LNCAP (cell line): ENCODE results near the gene PRC1.
A peak's percentile ranks its signal among the peaks of the same experiment; 100 is the strongest.

Experiments
- TF ChIP-seq, protein P1 (sequence below): fragments of 450-650 bp; IDR thresholded peaks from 2 replicates; pipeline ENCODE4 v1.5.1; 2017; ENCODE audit warnings: mild to moderate bottlenecking

The PRC1 gene, protein sequence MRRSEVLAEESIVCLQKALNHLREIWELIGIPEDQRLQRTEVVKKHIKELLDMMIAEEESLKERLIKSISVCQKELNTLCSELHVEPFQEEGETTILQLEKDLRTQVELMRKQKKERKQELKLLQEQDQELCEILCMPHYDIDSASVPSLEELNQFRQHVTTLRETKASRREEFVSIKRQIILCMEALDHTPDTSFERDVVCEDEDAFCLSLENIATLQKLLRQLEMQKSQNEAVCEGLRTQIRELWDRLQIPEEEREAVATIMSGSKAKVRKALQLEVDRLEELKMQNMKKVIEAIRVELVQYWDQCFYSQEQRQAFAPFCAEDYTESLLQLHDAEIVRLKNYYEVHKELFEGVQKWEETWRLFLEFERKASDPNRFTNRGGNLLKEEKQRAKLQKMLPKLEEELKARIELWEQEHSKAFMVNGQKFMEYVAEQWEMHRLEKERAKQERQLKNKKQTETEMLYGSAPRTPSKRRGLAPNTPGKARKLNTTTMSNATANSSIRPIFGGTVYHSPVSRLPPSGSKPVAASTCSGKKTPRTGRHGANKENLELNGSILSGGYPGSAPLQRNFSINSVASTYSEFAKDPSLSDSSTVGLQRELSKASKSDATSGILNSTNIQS

DNA sequence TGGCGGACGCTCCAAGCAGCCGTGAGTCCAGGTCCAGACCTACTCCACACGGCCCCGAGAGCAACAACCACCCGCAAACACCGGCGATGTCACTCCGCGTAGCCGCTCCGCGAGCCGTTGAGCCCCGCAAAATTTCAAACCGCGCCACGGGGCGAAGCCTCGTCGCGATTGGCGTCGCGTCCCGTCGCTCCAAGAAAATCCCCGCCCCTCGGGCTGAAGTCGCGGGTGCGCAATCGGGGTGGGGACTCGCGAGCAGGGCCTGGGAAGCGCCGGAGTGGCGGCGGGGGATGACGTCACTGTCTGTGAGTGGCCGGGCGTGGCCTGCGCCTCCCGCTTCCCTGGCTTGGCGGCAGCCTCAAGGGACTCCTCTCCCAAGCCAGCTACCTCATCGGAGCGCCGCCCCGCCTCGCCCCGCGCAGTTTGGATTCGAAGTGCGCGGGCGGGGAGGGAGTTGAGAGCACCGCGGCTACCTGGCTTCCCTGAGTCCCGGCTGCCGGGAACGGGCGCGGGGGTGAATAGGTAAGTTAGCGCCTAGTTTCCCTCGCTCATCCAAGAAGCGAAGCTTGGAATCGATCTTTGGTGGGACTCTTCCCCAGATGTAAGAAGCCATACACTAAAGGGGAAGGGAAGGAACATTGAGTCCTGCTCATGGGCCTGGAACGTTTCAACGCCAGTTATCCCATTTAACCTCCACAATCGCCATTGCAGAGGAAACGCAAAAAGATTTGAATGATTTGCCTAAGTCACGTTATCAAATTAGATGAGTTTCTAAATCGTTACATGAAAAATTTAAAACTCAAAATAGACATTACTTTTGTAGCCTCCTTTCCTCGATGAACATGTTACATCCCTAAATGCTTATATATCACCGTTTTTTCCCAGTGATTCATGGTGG is at the start of gene PRC1:
PRC1 (minus strand) TSS at position 119 of the 895 bp plus-strand sequence; CDS start at position 1, 118 bp downstream.
- TF ChIP-seq, protein P1, sequence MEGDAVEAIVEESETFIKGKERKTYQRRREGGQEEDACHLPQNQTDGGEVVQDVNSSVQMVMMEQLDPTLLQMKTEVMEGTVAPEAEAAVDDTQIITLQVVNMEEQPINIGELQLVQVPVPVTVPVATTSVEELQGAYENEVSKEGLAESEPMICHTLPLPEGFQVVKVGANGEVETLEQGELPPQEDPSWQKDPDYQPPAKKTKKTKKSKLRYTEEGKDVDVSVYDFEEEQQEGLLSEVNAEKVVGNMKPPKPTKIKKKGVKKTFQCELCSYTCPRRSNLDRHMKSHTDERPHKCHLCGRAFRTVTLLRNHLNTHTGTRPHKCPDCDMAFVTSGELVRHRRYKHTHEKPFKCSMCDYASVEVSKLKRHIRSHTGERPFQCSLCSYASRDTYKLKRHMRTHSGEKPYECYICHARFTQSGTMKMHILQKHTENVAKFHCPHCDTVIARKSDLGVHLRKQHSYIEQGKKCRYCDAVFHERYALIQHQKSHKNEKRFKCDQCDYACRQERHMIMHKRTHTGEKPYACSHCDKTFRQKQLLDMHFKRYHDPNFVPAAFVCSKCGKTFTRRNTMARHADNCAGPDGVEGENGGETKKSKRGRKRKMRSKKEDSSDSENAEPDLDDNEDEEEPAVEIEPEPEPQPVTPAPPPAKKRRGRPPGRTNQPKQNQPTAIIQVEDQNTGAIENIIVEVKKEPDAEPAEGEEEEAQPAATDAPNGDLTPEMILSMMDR: no peak

DNA sequence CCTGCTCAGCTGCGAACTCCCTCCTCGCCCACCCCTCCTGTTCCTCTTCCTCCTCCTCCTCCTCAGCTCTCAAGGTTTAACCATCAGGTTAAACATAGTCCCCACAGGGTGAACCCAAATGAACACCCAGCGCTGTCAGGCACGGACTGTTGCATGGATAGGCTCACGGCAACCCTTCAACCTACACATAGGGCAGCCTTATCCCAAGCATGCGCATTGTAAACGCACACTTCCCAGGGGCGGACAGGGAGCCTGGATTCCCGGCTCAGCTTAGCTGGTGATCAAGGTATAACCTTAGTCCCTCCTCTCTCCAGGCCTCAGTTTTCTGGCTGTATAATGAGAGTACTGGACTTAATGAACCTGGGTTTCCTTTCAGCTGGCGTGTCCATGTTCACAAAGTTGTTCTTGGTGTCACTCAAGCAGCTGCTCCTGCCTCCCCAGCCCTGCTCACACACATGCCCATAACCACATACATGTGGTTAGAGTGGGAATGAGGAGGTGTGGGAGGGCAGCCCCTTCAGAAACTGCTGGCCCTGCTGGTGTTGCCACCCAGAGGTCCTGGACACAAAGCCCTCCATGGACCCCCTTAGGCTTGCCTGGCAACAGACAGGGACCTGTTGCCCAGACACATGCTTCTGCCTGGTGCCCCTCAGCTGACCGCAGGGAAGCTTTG is 49.0 kb upstream of the PRC1 start:
- TF ChIP-seq, protein P1: no peak

DNA sequence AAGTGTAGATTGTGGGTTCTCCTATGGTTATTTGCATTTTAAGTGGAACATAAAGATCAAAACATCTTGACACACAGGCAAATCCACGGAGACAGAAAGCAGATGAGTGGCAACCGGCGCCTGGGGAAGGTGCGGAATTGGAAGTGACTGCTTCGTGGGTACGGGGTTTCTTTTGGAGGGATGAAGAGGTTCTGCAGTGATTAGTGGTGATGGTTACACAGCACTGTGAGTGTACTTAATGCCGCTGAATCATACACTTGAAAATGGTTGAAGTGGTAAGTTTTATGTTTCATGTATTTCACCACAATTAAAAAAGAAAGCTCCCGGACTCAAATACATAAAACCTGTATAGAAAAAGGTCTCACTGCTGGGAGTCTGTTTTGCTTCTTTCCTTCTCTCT is 46.5 kb upstream of the PRC1 start:
- TF ChIP-seq, protein P1: no peak

DNA sequence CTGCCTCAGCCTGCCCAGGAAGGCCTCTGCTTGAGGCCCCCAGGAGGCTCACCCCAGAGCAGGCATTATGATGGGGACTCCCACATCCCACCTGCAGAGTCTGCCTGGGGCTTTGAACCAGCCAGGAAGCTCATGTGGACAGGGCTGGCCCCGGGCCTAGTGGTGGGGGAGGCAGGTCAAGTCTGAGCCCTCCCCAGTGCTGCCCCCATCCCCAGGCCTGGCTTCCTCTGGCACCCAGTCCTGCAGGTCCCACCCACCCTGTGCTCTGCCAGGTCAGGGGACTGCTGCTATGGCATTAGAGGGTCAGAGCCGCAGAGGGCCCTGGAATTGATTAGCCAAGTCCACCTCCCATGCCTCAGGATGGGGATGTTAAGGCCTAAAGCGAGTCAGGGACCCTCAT is 45.7 kb upstream of the PRC1 start:
- TF ChIP-seq, protein P1: no peak

DNA sequence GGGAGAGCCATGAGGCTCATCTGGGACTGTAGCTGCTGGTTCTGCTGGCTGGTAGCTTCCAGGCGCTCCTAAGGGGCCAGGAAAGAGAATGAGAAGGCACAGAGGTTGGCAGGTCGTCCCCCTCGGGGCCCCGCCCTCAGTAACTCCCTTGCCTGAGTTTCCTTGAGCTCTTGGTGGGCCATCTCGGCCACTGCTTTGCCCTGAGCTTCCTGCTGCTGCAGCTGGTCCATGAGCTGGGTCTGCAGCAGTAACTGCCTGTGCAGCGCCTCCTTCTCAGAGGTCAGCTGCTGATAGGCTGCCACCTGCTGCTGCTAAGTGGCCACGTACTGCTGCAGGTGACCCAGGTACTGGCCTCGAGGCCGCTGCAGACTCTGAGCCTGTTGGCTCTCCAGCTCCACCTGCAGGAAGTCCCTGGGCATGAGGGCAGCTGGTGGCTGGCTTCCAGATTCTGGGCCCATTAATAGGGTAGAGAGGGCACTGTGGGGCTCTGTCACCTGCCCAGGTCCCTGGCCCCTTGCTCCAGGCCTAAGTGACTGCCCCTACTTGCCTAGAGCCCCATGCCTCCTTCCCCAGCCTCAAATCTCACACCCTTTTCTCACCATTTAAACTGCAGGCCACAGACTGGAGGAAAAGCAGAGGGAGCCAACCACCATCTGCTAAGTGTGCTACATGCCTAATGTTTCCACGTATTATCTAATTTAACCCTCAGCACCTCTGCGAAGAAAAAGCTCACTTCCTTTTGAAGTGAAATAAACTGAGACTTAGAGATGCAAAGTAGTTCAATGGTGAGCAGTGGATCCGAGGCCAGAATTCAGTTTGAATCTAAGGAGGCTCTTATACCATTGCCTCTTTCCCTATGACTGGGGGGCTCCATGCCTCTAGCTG is 38.8 kb upstream of the PRC1 start:
- TF ChIP-seq, protein P1: peak; percentile 89

DNA sequence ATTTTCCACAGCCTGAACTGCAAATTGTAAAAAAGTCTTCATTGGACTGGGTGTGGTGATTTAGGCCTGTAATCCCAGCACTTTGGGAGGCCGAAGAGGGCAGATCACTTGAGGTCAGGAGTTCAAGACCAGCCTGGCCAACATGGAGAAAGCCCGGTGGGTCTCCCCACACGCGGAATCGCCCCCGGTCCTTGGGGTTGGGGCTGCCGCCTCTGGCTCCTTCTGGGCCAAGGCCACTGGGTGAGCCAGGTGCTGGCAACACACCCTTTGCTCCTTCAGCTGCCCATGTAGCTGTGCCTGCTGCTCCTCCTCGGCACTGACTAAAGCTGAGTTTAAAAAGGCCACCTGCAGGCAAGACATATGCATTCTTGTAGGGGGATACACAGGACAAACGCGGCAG is 37.5 kb upstream of the PRC1 start:
- TF ChIP-seq, protein P1: no peak
